Fibroblast of skin of right quadriceps (primary cell): ENCODE measurements around the gene OR13C9.
"Not testable (repeated sequence)": the region's sequence is repeated elsewhere in the genome, so short reads cannot be mapped to it uniquely, and the experiment has no call there.

Experiments used
- DNase-seq: peaks from one replicate; pipeline ENCODE4 v3.0.0-alpha.2; 2013

OR13C9 gene, protein sequence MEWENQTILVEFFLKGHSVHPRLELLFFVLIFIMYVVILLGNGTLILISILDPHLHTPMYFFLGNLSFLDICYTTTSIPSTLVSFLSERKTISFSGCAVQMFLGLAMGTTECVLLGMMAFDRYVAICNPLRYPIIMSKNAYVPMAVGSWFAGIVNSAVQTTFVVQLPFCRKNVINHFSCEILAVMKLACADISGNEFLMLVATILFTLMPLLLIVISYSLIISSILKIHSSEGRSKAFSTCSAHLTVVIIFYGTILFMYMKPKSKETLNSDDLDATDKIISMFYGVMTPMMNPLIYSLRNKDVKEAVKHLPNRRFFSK

DNA sequence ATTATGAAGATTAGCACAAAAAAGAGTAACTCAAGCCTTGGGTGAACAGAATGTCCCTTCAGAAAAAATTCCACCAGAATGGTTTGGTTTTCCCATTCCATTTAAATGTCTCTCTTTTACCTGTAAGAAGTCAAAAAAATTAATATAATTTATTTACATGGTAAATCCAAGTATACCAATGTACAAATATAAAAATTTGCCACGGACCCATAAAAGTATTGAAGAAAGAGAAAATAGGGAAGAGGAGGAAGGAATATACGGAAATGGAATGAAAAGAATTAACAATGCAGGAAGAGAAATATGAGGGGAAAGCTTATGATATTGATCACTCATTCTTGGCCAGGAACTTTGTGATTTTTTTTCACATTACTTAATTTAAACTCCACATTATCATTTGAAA is at the start of gene OR13C9:
Gene OR13C9, minus strand, starts transcription at position 101 of the 400 bp plus-strand sequence. Its CDS starts 0 bp downstream, at position 101.
- DNase-seq: no peak

DNA sequence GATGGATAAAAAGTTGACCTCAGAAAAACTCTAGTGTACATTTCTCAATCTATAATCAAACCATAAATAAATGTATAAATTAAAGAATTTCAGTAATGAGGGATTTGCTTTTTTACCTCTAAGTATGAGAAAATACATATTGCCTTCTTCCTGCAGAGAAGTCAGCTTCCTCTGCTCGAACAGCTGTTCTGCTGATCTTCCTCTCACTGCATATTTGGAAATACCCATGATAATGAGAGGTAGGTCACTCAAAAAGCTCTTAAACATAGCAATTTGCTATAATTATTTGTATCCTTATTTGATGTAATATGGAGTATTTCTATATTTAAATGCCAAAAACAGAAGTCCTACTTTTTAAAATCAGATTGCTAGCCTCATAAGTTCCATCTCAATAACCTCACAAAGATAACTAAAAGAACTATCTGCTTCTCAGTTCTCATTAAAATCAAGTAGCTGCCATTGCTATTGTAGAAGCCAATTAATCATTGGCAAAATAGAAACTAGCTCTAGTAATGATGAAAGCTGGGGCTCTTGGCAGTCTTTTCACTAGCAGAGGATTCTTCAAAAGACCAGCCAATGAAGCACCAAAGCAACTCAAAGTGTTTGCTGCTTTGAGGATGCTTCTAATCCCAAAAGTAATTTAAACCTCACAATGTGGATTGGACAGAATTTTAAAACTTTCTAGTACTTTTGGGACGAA is 40.6 kb upstream of the OR13C9 start:
- no peak for DNase-seq

DNA sequence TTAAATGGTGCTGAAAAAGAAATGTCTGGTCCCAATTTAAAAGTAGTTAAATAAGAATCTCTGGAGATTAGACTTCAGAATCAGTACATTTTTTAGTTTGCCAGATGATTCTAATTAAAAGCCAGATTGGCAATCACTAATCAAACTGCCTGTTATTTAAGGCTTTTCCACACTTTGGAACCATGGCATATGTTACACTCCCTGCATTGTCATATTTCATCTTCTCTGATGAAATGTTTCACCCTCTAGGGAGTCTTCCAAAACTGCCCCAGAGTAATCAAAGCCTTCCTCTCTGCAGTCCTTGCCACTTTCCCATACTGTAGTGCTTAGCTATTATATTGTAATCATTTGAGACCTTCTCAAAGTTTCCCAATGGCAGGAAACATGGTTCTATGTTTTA is 17.5 kb upstream of the OR13C9 start:
- DNase-seq: peak; percentile 70

- DNase-seq: no peak
Observed at GRCh38 chr9:104633976-104634520, 16.0 kb upstream of the OR13C9 start.

DNA sequence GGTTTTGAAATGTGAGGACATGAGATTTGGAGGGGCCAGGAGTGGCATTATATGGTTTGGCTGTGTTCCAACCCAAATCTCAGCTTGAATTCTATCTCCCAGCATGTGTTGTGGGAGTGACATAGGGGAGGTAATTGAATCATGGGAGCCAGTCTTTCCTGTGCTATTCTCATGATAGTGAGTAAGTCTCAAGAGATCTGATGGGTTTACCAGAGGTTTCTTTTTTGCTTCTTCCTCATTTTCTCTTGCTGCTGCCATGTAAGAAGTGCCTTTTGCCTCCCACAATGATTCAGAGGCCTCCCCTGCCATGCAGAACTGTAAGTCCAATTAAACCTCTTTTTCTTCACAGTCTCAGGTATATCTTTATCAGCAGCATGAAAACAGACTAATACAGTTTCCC is 8.0 kb upstream of the OR13C9 start:
- DNase-seq: not testable (repeated sequence)

GRCh38 chr9:104617418-104617817 is 586 bp downstream of the OR13C9 start:
- DNase-seq: peak; percentile 53

GRCh38 chr9:104611213-104611612 is 6.8 kb downstream of the OR13C9 start:
- DNase-seq: no peak

DNA sequence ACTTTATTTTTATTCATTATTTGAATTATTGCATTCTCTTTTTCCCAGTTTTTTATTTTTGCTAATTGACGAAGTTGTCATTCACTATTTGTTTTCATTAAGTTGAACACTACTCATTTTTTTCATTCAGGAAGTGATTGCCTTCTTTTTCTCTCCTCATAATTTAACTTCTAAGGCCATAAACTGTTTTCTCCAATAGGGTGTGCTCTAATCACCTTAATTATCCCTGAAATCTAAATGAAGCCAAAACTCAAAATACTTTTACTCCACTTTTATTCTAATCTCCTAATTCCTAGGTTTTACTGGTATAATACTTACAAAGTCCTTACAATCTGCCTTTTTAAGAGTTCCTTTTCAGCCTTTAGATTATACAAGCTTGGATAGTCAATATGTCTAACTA is 9.7 kb downstream of the OR13C9 start:
- DNase-seq: peak; percentile 2

GRCh38 chr9:104606152-104606551 is 11.9 kb downstream of the OR13C9 start:
- peak; percentile 2 for DNase-seq

GRCh38 chr9:104605527-104605926 is 12.5 kb downstream of the OR13C9 start, which contains the start of gene OR13C2:
TSS of gene OR13C2 (minus strand) at chr9:104605627. CDS start at chr9:104605627, 0 bp downstream.
- DNase-seq: not testable (repeated sequence)

DNA sequence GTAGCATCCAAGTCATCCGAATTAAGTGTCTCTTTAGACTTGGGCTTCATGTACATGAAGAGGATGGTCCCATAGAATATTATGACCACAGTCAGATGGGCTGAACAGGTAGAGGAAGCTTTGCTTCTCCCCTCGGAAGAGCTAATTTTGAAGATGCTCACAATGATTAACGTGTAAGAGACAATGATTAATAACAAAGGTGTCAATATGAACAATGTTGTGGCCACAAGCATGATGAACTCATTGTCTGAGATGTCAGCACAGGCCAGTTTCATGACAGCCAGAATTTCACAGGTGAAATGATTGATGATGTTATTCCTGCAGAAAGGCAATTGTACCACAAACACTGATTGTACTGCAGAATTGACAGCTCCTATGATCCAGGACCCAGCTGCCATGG is 13.2 kb downstream of the OR13C9 start:
- DNase-seq: no peak

GRCh38 chr9:104599313-104599712 is 18.7 kb downstream of the OR13C9 start, which contains the start of gene OR13C5:
TSS of gene OR13C5 (minus strand) at chr9:104599413. CDS start at chr9:104599413, 0 bp downstream.
- DNase-seq: not testable (repeated sequence)

DNA sequence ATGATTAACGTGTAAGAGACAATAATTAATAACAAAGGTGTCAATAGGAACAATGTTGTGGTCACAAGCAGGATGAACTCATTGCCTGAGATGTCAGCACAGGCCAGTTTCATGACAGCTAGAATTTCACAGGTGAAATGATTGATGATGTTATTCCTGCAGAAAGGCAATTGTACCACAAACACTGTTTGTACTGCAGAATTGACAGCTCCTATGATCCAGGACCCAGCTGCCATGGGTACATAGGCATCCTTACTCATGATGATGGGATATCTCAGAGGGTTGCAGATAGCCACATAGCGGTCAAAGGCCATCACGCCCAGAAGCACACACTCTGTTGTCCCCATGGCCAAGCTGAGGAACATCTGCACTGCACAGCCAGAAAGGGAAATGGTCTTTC is 19.3 kb downstream of the OR13C9 start:
- not testable (repeated sequence) for DNase-seq

DNA sequence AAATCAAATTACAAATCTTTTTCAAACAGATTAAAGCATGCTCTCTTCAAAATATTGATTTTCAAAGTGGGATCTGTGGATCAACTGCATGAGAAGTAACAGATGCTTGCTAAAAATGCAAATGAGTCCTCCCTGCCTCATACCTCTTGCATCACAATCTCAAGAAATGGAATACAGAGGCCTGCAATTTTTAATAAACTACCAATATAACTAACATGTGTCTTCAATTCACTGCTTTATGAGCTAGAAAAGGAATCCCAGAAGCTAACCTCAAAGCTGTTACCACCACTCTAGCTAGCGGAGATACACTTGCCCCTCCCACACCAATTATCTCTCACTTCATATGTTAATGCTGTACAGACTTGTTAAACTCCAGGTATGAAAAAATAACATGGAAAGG is 28.4 kb downstream of the OR13C9 start:
- DNase-seq: peak; percentile 55

GRCh38 chr9:104586496-104587180 is 31.4 kb downstream of the OR13C9 start:
- peak; percentile 94 for DNase-seq

GRCh38 chr9:104580562-104580961 is 37.4 kb downstream of the OR13C9 start:
- DNase-seq: no peak

DNA sequence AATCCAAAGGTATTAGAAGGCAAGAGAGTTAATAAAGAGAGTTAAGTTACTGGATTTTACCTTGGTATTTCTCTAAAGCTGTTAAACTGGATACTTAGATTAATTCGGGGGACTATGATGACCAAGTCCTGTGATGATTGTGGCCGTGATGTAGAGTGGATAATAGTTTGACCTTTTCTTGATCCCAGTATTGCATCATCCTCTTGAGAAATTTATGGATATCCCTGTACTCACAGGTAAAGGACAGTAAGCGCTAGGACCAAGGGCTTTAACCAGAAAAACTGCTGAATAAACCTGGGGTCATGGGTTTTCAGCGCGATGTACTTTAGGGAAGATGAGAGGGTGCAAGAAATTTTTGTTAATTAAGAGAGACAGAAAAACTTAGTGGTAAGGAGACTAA is 40.7 kb downstream of the OR13C9 start:
- no peak for DNase-seq

- peak; percentile 51 for DNase-seq
Observed at GRCh38 chr9:104575456-104575855, 42.5 kb downstream of the OR13C9 start.

DNA sequence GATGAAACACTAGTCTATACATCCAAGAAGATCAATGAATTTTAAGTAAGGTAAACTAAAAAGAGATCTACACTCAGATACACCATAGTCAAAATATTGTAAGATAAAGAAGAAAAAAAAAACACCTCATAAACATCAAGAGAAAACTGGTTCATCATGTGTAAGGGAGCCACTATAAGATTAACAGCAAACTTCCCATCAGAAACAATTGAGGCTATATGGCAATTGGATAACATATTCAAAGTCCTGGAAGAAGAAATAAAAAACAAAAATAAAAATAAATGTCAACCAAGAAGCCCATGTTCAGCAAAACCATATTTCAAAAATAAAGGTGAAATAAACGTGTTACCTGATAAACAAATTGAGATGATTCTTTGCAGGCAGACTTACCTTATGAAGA is 45.4 kb downstream of the OR13C9 start:
- DNase-seq: no peak

GRCh38 chr9:104568868-104569267 is 49.1 kb downstream of the OR13C9 start, which contains the start of gene OR13C8:
TSS of gene OR13C8 (plus strand) at chr9:104569168. CDS start at chr9:104569168, 0 bp downstream.
- DNase-seq: no peak
